NCI-H2029 treated with DMSO at 0.1 percent for 48 hours (cell line): ENCODE data around the gene COL4A4.

Source experiments
- DNase-seq: peaks from one replicate; lab custom pipeline; 2025; lab: John Stamatoyannopoulos, UW

The COL4A4 gene

GRCh38 chr2:226981791-226982326 is 182.1 kb downstream of the COL4A4 start:
- DNase-seq = no peak

- DNase-seq = no peak
These were observed 185.0 kb downstream of the COL4A4 start for GRCh38 chr2:226979004-226979403.

- DNase-seq = no peak
These were observed 185.7 kb downstream of the COL4A4 start for GRCh38 chr2:226978300-226978699.

GRCh38 chr2:226977775-226978190 is 186.2 kb downstream of the COL4A4 start:
- DNase-seq = no peak

GRCh38 chr2:226973816-226974215 is 190.2 kb downstream of the COL4A4 start:
- no peak for DNase-seq

- DNase-seq = no peak
These were observed 192.2 kb downstream of the COL4A4 start for GRCh38 chr2:226971770-226972169.

- DNase-seq = no peak
These were observed 192.9 kb downstream of the COL4A4 start for GRCh38 chr2:226971084-226971483.

- no peak for DNase-seq
These were observed 193.6 kb downstream of the COL4A4 start for GRCh38 chr2:226970362-226970761.

- no peak for DNase-seq
These were observed 194.5 kb downstream of the COL4A4 start for GRCh38 chr2:226969417-226970080.

- no peak for DNase-seq
These were observed 198.6 kb downstream of the COL4A4 start for GRCh38 chr2:226965376-226965775.

GRCh38 chr2:226963528-226963927 is 200.5 kb downstream of the COL4A4 start:
- DNase-seq = no peak

GRCh38 chr2:226962176-226962773 is 201.7 kb downstream of the COL4A4 start:
- DNase-seq = no peak

GRCh38 chr2:226959418-226959817 is 204.6 kb downstream of the COL4A4 start:
- DNase-seq = no peak

- no peak for DNase-seq
These were observed 207.3 kb downstream of the COL4A4 start for GRCh38 chr2:226956659-226957058.

GRCh38 chr2:226953826-226954225 is 210.2 kb downstream of the COL4A4 start:
- no peak for DNase-seq

GRCh38 chr2:226953206-226953605 is 210.8 kb downstream of the COL4A4 start:
- DNase-seq = no peak
